K562 (cell line): Measurements from ENCODE around the gene NR2F6. TPM values are rescaled to one million over a fixed set of nuclear protein-coding genes. Genes with fewer than 3 reads are reported as not detected.

ENCODE experiments used
- HNRNPLL ChIP-seq: fragments of 200-400 bp; formaldehyde crosslinking; IDR thresholded peaks from 2 replicates; pipeline ENCODE4 v1.6.1; 2017; ENCODE audit warnings: low read length, low read depth, mild to moderate bottlenecking; ENCODE audit not compliant: poor library complexity, severe bottlenecking
- MEF2A ChIP-seq: IDR thresholded peaks from 2 replicates; pipeline ENCODE4 v1.6.1; 2011; ENCODE audit warnings: low read depth, mild to moderate bottlenecking, low read length, moderate library complexity; ENCODE audit not compliant: control insufficient read depth
- NFE2L1 ChIP-seq: fragments of 450-650 bp; IDR thresholded peaks from 2 replicates; pipeline ENCODE4 v1.6.1; 2016; ENCODE audit warnings: missing genetic modification characterization, low read depth, mild to moderate bottlenecking, missing compliant biosample characterization, moderate library complexity, borderline replicate concordance
- SRSF9 ChIP-seq: fragments of 200-400 bp; formaldehyde crosslinking; IDR thresholded peaks from 2 replicates; pipeline ENCODE4 v1.6.1; 2017; ENCODE audit warnings: low read depth, low read length, borderline replicate concordance
- polyA plus RNA-seq, 8 experiments: library from polyadenylated mRNA; depleted of rRNA in 4 of 8; stranded (reverse) in 5 of 8; unstranded in 3 of 8; fragments of >200 nt; fragmentation: Nextera tagmentation in 2 of 8; fragmentation: Illumina TruSeq in 1 of 8; extraction: Ambion mirVana in 2 of 8; extraction: Trizol in 1 of 8; gene quantifications; 2 replicates each; pipeline versions ENCODE4 v1.2.1 to v1.2.3, GENCODE V29; 2011 to 2014; ENCODE audit warnings: inconsistent platforms in 1 of 8, missing spikeins in 1 of 8
- total RNA-seq, 7 experiments: library from RNA; depleted of rRNA in 6 of 7; stranded (reverse); fragments of >200 nt in 6 of 7; fragmentation: Illumina TruSeq in 2 of 7; extraction: Trizol in 2 of 7; gene quantifications; 2 replicates each; pipeline versions ENCODE4 v1.2.1 to v1.2.3, GENCODE V29; 2011 to 2021; ENCODE audit warnings: low replicate concordance in 1 of 7
- TF ChIP-seq, protein P1 (sequence below): fragments of 450-650 bp; formaldehyde crosslinking; conservative IDR thresholded peaks from 2 replicates; pipeline ENCODE4 v1.4.0; 2022; ENCODE audit warnings: mild to moderate bottlenecking, missing genetic modification characterization
- TF ChIP-seq, protein P2 (sequence below), 2 experiments: IDR thresholded peaks; 2 replicates each; pipeline ENCODE4 v1.6.1; 2012; ENCODE audit warnings: improper control_type of control experiment in 2 of 2, low read depth in 2 of 2, low read length in 2 of 2, borderline replicate concordance in 1 of 2
- TF ChIP-seq, protein P3 (sequence below), 3 experiments: fragments of 200-800 bp in 1 of 3; sonication (Bioruptor generic) in 1 of 3; sonication (generic) in 1 of 3; formaldehyde crosslinking in 1 of 3; IDR thresholded peaks; 2 replicates each; pipeline versions ENCODE4 v1.6.1 to v1.8.0; 2016 to 2022; ENCODE audit warnings: mild to moderate bottlenecking in 2 of 3, missing compliant biosample characterization in 2 of 3, missing genetic modification characterization in 2 of 3, missing genetic modification reagents in 1 of 3

The NR2F6 gene
- total and polyA plus RNA-seq, 9 of the 15 experiments (the other 6 are each of a cell fraction or from before 2014, with no cell fraction given) = 0.76 to 97.5 (median 18.8) TPM

DNA sequence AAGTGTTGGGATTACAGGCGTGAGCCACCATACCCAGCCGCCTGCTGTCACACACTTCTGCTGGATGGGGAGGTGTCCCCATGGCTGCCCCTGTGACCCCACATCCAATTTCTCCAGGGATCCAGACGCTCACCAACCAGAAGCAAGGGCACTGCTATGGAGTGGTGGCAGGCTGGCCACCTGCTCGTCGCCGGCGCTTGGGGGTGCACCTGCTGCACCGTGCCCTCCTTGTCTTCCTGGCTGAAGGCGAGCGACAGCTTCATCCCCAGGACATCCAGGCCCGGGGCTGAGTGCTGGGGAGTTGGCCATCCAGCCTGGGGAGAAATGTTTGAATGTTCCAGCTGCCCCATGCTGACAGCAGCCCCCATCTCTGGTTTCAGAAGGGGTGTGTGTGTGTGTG is 40.5 kb upstream of the NR2F6 start (continued):
- TF ChIP-seq HNRNPLL = no peak
- TF ChIP-seq, protein P1, sequence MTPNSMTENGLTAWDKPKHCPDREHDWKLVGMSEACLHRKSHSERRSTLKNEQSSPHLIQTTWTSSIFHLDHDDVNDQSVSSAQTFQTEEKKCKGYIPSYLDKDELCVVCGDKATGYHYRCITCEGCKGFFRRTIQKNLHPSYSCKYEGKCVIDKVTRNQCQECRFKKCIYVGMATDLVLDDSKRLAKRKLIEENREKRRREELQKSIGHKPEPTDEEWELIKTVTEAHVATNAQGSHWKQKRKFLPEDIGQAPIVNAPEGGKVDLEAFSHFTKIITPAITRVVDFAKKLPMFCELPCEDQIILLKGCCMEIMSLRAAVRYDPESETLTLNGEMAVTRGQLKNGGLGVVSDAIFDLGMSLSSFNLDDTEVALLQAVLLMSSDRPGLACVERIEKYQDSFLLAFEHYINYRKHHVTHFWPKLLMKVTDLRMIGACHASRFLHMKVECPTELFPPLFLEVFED (CRISPR knock-in tag) = no peak
- TF ChIP-seq, protein P2, sequence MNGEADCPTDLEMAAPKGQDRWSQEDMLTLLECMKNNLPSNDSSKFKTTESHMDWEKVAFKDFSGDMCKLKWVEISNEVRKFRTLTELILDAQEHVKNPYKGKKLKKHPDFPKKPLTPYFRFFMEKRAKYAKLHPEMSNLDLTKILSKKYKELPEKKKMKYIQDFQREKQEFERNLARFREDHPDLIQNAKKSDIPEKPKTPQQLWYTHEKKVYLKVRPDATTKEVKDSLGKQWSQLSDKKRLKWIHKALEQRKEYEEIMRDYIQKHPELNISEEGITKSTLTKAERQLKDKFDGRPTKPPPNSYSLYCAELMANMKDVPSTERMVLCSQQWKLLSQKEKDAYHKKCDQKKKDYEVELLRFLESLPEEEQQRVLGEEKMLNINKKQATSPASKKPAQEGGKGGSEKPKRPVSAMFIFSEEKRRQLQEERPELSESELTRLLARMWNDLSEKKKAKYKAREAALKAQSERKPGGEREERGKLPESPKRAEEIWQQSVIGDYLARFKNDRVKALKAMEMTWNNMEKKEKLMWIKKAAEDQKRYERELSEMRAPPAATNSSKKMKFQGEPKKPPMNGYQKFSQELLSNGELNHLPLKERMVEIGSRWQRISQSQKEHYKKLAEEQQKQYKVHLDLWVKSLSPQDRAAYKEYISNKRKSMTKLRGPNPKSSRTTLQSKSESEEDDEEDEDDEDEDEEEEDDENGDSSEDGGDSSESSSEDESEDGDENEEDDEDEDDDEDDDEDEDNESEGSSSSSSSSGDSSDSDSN (IDR thresholded peaks at IDR 0.05; ENCODE audit: borderline replicate concordance in 1 of 2, low read depth in 2 of 2, low read length in 2 of 2) = no peak
- TF ChIP-seq MEF2A = no peak
- no peak for TF ChIP-seq NFE2L1 (tag)
- TF ChIP-seq SRSF9 = no peak
- TF ChIP-seq, protein P3, sequence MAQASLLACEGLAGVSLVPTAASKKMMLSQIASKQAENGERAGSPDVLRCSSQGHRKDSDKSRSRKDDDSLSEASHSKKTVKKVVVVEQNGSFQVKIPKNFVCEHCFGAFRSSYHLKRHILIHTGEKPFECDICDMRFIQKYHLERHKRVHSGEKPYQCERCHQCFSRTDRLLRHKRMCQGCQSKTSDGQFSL (CRISPR knock-in tag; IDR thresholded peaks at IDR 0.05) = no peak
- TF ChIP-seq, protein P3 (tag; IDR thresholded peaks at IDR 0.05) = no peak
